GM19395 (cell line): ENCODE measurements around the gene TROAP.
"Not testable (repeated sequence)": the region's sequence is repeated elsewhere in the genome, so short reads cannot be mapped to it uniquely, and the experiment has no call there.

ENCODE experiments used
- ATAC-seq: cut with Tn5 transposase; IDR thresholded peaks from one replicate; pipeline ENCODE4 v1.9.1; 2021; ENCODE audit warnings: mild to moderate bottlenecking, moderate library complexity; ENCODE audit not compliant: unreplicated experiment

TROAP gene

DNA sequence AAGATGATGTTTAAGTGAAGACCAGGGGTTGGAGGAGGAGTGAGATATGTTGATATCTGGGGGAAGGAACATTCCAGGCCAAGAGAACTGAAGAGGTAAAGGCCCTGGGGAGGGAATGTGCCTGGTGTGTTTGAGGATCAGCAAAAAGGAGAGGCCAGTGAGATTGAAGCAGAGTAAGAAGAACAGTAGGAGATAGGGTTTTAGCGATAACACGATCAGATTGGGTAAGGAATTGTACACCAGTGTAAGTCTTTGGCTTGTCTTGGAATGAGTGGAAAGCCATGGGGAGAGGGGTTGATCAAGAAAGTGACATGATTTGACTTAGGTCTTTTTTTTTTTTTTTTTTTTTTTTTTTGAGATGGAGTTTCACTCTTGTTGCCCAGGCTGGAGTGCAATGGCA is 4.8 kb downstream of the TROAP start:
- ATAC-seq, result no peak

DNA sequence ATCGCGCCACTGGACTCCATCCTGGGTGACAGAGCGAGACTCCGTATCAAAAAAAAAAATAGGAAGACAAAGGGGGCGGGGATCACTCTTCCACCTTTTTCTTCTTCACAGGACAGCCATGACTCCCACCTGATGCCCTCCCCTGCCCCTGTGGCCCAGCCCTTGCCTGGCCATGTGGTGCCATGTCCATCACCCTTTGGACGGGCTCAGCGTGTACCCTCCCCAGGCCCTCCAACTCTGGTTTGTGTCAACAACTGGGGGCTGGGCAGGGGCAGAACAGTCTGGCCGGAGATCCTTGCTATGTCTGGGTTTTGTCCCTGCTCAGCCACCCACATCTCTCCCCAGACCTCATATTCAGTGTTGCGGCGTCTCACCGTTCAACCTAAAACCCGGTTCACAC is 5.8 kb downstream of the TROAP start:
- ATAC-seq, result no peak

DNA sequence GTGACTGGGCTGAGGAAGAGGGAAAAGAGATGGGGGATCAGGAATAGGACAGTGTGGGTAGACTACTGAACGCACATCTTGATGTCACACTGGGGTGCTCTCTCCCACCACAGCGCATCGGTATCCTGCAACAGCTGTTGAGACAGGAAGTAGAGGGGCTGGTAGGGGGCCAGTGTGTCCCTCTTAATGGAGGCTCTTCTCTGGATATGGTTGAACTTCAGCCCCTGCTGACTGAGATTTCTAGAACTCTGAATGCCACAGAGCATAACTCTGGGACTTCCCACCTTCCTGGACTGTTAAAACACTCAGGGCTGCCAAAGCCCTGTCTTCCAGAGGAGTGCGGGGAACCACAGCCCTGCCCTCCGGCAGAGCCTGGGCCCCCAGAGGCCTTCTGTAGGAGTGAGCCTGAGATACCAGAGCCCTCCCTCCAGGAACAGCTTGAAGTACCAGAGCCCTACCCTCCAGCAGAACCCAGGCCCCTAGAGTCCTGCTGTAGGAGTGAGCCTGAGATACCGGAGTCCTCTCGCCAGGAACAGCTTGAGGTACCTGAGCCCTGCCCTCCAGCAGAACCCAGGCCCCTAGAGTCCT is 7.1 kb downstream of the TROAP start:
- ATAC-seq, result no peak

DNA sequence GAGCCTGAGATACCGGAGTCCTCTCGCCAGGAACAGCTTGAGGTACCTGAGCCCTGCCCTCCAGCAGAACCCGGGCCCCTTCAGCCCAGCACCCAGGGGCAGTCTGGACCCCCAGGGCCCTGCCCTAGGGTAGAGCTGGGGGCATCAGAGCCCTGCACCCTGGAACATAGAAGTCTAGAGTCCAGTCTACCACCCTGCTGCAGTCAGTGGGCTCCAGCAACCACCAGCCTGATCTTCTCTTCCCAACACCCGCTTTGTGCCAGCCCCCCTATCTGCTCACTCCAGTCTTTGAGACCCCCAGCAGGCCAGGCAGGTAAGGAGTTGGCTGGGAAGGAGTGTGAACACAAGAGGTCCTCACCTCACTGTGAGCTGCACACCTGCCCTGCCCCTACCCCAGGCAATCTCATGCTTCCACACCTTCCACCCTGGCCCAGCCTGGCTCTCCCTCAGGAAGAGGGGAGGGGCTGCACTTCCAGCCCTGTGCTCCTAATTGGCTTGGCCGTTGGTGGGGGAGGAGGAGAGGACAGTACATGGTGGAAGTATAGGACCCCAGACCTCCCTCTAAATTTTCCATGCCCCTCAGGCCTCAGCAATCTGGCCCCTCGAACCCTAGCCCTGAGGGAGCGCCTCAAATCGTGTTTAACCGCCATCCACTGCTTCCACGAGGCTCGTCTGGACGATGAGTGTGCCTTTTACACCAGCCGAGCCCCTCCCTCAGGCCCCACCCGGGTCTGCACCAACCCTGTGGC is 7.8 kb downstream of the TROAP start:
- ATAC-seq, result no peak

DNA sequence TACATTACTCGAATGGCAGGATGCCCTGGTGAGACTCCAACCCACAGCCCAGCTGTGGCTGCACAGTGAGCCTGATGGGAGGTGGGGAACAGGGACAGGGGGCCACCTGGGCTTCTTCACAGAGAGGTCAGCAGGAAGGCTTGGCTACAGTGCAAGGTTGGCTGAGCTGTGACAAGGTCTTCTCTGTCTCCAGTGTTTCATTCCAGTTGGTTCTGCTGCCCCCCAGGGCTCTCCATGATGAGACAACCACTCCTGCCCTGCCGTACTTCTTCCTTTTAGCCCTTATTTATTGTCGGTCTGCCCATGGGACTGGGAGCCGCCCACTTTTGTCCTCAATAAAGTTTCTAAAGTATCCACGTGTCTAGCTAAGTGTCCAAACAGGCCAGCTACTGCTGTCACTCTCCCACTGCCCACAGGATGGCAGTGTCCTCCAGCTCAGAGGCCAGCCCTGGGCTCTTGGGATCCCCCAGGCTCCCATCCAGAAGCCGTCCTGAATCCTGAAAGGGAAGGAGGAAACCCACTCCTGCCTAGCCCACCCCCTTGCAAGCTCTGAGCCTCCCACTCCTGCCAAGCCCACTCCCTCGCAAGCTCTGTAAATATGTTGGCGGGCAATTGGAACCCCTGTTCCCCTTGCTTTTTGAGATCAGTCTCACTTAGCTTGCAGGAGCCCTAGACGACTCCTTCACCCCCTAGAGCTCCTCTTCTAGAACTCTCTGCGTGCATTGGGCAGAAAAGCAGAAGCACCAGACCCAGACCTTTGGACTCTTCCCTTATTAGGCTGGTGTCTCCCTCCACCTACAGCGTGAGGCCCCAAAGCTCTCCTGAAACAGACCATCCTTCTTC is 8.5 kb downstream of the TROAP start:
- ATAC-seq, result no peak

DNA sequence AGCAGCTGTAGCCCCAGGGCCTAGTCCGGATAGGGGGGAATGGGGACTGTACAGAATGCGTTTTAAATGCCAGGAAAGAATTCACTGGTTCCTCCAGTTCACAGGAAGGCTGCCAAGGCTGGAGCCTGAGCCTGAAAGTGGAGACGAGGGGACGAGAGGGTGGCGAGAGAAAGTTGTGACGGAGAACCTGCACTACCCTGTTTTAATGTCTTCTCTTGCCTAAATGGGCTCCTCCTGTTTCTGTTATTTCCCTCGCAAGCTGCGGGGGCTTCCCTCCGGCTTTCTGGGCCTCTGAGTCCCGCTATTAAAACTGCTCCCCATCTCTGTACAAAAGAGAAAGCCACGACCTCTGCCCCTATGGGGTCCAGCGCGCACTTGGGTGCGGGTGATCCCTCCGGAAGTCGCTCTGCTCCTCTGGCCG is 9.4 kb downstream of the TROAP start:
- ATAC-seq, result no peak

DNA sequence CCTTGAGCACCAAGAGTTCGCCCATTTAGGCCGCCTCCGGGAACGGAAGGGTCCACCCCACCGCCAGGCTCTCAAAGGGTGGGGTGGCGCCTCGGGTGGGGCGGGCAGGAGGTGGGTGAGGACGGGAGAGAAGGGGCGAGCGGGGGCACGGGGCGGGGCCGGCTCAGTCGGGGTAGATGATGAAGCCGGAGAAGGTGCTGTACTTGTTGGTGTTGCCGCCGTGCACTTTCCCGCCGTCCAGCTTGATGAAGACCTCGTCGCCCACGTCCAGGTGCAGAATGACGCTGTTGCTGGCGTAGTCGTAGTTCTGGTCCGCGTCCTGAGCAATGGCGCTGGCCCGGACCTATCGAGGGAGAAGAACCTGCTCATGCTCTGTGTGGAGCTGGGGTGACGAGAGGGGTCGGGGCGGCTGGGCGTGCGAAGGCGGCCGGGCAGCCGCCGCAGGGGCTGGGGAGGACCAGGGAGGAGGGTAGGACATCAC is 9.9 kb downstream of the TROAP start:
- ATAC-seq, result no peak

DNA sequence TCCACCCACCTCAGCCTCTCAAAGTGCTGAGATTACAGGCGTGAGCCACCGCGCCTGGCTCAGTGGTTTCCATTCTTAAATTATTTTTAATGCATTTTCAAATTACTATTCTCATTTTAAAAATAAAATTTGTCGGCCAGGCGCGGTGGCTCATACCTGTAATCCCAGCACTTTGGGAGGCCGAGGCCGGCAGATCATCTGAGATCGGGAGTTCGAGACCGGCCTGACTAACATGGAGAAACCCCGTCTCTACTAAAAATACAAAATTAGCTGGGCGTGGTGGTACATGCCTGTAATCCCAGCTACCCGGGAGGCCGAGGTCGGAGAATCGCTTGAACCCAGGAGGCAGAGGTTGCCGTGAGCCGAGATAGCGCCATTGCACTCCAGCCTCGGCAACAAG is 10.7 kb downstream of the TROAP start:
- ATAC-seq, result not testable (repeated sequence)

DNA sequence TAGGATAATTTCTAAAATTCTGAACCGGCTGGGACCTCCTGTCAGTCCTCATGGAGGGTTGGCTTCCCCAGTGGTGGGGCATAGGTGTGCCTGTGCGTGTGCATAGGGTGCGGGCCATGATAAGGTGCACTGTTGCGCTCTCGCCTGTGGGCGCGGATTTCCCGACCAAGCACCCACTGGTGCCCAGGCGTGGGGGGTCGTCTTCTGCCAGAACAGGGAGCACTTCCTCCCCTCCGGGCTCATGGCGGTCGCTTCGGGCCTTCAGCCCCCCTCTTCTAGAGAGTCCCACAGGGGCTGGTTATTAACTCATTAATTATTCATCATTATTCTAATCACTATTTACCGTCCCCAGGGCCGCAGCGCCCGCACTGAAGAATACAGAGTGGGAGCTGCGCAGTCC is 11.2 kb downstream of the TROAP start:
- ATAC-seq, result no peak

DNA sequence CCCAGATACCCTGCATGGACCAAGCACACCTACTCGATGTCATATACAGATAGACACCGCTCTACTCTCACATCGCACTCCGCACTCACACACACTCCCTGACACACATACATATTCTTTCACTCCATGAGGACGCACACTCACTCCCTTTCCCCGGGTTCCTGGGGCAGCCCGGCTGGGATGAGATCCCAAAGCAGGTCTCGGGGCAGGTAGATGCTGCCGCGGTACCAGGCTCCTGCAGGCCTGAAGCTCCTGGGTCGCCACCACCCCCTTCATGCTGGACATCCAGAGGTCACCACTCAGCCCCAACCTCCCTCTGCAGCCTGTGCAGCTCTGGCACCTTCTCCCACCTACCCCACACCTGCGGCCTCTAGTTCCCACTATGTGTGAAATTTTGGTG is 11.6 kb downstream of the TROAP start:
- ATAC-seq, result no peak

DNA sequence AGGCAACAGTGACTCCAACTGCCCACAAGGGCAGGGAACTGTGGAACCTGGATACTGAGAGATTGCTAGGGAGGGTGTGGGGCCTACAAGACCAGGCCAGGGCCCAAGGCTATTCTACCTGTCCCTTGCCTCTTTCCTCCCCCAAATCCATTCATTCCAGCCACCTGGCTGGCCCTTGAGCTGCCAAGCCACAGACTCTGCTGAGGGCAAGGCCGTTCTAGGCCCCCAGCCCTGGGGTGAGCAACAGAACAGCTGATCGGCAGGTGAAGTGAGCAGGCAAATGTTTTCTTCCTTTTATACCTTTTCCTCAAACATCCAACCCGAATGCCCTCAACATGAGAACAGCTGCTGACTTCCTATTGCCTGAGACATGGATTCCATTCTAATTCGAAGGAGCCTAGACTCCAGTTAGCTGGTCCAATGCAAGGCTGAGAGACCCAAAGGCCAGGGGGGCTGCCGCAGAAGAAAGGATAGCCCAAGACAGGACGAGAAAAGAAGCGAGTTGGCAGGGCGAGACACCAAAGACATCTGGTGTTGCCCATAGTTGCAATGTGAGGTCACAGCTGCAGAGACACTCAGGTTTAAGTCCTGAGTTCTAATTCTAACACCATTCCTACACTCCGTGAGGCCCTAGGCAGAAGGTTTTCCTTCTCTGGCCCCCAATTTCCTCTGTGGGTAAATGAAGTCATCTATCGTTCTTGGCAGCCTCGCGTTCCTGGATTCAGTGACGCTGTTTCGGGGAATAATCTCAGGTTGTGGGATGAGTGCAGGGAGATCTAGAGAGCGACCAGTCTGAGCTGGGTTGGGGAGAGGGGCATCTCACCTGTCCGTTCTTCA is 12.3 kb downstream of the TROAP start:
- ATAC-seq, result no peak

DNA sequence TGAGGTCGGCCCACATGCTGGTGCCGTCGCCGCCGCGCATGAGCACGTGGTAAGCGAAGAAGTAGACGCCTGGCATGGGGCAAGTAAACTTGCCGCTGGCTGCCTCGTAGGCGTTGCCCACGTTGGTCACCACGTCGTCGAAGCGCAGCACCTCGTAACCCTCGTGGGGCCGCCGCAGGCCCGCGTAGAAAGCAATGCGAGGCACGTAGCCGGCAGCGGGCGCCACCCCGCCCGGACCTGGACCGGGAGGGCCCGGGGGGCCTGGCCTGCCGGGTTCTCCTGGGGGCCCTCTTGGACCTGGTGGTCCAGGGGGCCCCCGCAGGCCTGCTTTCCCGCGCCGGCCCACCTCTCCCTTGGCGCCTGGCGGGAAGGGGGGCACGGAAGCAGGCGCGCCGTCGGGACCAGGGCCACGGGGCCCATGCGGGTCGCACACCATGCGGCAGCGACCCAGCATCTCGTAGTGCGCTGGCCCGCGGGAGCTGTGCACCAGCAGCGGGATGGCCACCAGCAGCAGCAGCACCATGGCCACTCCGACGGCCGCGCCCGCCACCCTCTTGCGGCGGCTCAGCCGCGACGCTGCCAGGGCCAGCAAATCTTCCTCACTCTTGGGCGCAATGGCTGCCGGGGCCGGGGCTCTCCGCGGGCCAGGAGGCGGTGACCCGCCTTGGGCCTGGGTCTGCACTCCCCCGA is 13.0 kb downstream of the TROAP start:
- no peak for ATAC-seq

DNA sequence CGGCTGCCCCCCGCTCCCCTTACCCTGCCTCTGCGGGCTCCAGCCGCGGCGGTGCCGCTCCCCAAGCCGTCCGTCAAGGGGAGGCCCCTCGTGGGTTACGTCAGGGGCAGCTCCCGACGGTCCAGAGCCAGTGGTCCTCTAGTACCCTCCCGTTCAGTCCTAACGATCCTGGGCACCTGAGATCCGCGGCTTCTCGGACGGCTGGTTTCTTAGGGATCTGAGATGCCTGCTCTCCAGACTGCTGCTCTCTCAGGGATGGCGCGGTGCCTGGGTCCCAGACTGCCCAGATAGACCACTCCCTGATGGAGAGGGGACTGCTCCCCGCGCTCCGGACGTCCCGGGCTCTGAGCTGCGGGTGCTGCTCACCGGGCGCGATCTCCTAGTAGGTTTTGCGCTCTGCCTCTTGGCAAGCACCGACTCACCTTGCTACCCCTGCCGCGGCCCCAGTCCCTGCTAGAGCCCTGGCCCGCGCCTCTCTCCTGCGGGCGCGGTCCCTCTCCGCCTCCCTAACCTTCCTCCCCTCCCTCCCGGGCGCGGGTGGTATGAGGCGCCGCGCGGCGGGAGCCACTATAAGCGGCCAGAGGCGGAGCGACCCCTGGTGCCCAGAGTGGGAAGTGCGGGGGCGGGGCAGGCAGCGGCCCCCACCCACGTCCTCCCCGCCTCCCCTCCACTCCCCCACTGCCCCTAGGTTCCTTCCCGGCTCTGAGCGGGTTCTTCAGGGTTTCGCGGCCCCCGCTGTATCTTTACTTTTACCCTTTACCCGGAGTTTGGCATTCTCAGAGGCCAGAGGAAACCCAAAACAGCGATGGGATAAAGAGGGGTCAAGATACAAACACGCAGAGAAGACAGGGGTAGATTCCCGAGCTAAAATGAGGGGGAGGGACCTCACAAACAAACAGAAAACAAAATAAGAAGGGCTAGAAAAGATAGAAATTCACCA is 13.9 kb downstream of the TROAP start, which contains the start of gene C1QL4:
C1QL4 (minus strand) TSS at position 544 of the 940 bp plus-strand sequence. CDS start 711 bp downstream, outside the sequence.
- ATAC-seq, result peak; percentile 72

DNA sequence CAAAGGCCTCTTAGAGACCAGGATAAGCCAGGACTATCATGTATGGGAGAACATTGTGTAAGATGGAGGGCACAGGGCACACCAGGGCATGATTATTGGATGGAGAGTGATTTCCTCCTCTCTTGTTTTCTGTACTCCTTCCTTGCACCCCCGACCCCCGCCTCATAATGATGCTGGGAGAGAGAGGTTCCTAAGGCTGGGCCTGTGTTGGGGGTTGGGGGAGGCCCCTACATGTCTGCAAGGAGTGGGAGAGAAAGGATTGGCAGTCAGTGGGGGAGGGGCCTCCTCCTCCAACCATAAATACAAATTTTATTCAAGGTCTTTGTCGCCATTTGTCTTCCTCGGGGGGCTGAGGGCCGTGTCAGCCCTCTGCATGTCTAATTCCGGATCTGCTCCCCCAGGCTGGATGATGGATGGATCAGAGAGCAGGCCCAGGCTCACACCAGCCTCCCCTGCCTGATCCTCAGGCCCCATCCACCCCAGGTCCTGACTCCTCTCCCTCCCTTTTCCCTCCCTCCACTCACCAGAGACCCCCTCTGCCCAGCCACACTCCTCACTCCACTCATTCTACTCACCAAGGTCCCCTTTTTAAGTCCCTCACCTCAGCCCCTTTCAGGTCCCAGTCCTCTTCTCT is 15.9 kb downstream of the TROAP start:
- no peak for ATAC-seq

DNA sequence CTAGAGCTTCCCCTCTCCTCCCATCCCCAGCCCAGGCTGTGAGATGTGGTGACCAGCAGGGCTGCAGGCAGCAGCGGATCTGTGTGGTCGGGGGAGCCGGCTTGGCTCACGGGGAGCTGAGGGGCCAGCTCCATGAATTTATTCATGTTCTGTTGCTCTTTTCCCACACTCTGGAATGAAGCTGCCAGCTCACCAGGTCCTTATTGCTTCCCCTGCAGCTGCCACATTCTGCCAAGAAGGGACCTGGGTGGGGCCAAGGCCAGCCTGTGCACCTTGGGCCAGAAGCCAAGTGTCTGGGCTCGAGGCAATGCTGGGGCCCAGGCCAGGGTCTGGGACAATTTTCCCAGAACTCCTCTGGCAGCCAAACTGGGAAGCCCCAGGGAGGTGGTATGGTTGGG is 16.4 kb downstream of the TROAP start:
- no peak for ATAC-seq

DNA sequence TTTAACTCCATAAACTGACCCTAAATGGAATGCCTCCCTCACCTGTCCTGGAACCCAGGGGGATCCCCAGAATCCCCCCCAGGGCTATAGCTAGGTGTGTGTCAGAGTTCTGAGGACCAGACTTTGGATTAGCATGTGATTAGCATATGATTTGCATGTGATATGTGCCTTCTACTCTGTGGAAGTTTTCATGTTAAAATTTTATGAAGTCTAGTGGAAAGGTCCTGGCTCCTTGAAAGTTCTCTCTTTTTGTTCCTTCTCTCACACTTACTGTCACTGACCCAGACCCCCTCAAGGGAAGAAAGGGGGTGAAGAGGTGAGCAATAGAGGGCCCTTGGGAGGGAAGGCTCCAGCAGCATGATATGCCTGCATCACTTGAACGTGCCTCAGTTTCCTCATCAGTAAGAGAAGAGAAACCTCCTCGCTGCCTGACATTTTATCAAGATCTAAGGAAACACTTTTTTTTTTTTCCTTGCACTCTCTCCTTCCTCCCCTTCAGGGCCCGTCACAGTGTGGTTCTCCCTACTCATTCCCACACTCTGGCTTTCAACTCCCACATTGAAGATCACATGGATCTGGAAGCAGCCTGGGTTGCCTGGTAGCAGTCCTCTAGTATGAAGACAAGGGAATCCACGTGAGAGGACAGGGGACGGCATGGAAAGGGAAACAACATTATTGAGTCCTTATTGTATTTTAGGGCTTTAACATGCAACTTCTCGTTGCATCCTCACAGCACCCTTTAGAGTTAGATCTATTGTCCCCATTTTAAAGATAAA is 17.2 kb downstream of the TROAP start:
- ATAC-seq, result no peak

DNA sequence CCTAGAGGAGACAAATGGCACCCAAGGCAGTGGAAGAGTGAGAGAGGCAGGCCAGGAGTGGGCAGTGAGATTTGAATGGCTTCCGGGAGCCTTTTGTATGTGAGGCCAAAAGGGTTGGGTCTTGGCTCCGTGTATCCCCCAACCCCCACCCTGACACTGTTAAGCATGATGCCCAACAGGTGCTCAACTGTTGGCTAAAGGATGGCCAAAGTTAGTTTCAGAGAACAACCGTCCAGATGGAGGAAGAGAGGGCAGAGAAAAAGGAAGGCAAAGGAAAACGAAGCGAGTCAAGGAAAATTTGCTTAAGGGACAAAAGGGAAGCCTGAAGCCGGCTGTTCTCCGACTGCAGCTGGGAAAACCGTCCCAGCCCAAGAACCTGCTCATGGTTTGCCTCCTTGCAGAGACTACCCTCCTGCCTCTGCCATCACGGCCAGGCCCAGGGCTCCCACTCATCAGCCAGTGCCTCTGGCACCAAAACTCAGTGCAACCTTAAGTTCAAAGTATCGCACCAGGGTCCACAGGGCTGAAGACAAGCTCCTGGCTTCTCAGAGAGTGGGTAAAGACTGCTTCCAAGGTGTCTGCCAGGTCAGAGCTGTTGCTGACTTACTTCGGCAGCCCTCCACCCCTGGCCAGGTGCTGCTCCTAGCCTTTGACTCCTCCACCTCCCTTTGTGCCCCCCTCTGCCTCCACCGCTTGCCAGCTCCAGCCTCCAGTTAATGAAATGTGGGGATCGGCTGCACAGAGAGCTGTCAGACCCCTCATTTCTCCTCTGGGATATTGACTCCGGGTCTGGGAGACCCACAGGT is 18.1 kb downstream of the TROAP start:
- ATAC-seq, result no peak
